GM23338 (cell line): ENCODE results near the gene SLC22A5.

Experiments
- CREB1 ChIP-seq: fragments of 250-450 bp; sonication (Bioruptor Pico); IDR thresholded peaks from 2 replicates; pipeline ENCODE4 v1.5.0; 2020; ENCODE audit warnings: low read depth, mild to moderate bottlenecking, moderate library complexity
- CTCF ChIP-seq, 2 experiments: fragments of 200-600 bp in 1 of 2; sonication (generic) in 1 of 2; conservative IDR thresholded peaks; 2 replicates each; pipeline versions ENCODE4 v1.5.1 to v1.6.1; 2016 to 2017; ENCODE audit warnings: antibody characterized with exemption in 2 of 2, low read depth in 2 of 2, mild to moderate bottlenecking in 2 of 2, moderate library complexity in 1 of 2
- EZH2 ChIP-seq: fragments of 200-600 bp; sonication (generic); IDR thresholded peaks from one replicate; pipeline ENCODE4 v1.8.0; 2017; ENCODE audit warnings: antibody characterized with exemption, mild to moderate bottlenecking, low read depth; ENCODE audit not compliant: unreplicated experiment
- EZH2phosphoT487 ChIP-seq: fragments of 200-600 bp; sonication (generic); IDR thresholded peaks from one replicate; pipeline ENCODE4 v1.8.1; 2018; ENCODE audit warnings: antibody characterized with exemption; ENCODE audit not compliant: unreplicated experiment
- JUNB ChIP-seq: IDR thresholded peaks from one replicate; pipeline ENCODE4 v1.6.1; 2016; ENCODE audit warnings: antibody characterized with exemption; ENCODE audit not compliant: unreplicated experiment
- POLR2AphosphoS5 ChIP-seq: IDR thresholded peaks from 2 replicates; pipeline ENCODE4 v1.6.1; 2016; ENCODE audit warnings: antibody characterized with exemption, low read depth
- REST ChIP-seq: IDR thresholded peaks from one replicate; pipeline ENCODE4 v1.6.1; 2018; ENCODE audit warnings: antibody characterized with exemption; ENCODE audit not compliant: unreplicated experiment
- ZNF331 ChIP-seq: fragments of 250-450 bp; sonication (Bioruptor Pico); IDR thresholded peaks from 2 replicates; pipeline ENCODE4 v1.5.0; 2020; ENCODE audit warnings: low read depth, mild to moderate bottlenecking, moderate library complexity

GRCh38 chr5:132368186-132368585, 1.3 kb upstream of the SLC22A5 start:
- TF ChIP-seq CTCF (conservative IDR thresholded peaks at IDR 0.05; ENCODE audit: low read depth in 2 of 2): no peak
- TF ChIP-seq CREB1 (CRISPR knock-in tag): no peak
- no peak for TF ChIP-seq POLR2AphosphoS5
- no peak for TF ChIP-seq ZNF331 (CRISPR knock-in tag)
- TF ChIP-seq REST: no peak
- TF ChIP-seq JUNB: no peak
- no peak for TF ChIP-seq EZH2
- TF ChIP-seq EZH2phosphoT487: no peak
